Measurements from ENCODE around the gene CBFA2T3. TPM values are rescaled to one million over a fixed set of nuclear protein-coding genes. Genes with fewer than 3 reads are reported as not detected.

The CBFA2T3 gene
- total RNA-seq, 2 donors from 2014 or later, result 2.3 to 2.9 TPM

GRCh38 chr16:88932929-88933328, 44.1 kb downstream of the CBFA2T3 start:
- no peak overlapping the region for H3K27ac Mint-ChIP-seq
- no peak for ATAC-seq

GRCh38 chr16:88931936-88932335, 45.1 kb downstream of the CBFA2T3 start:
- H3K27ac Mint-ChIP-seq, result no peak overlapping the region
- no peaks in the 10 kb centered on the region for H3K36me3 Mint-ChIP-seq
- no peak overlapping the region for H3K4me3 Mint-ChIP-seq
- no peaks in the 10 kb centered on the region for H3K9me3 Mint-ChIP-seq
- peak; percentile 54 for DNase-seq (ENCODE audit: low spot score)
- H3K27me3 Mint-ChIP-seq, result peaks cover 0 to 6% of the 10 kb centered on the region in 2 donors
- H3K4me1 Mint-ChIP-seq (ENCODE audit: low read depth in 2 of 2), result no peaks in the 10 kb centered on the region
- no peak for ATAC-seq

More at GRCh38 chr16:88932929-88933328, 44.1 kb downstream of the CBFA2T3 start:
- Mint-ChIP-seq H3K9me3 (no peaks in the 10 kb centered on the region), H3K4me1 (ENCODE audit: low read depth in 2 of 2) (no peaks in the 10 kb centered on the region), H3K4me3 (no peak overlapping the region), H3K27me3 (peaks cover 0 to 6% of the 10 kb centered on the region in 2 donors), H3K36me3 (no peaks in the 10 kb centered on the region)
- no peak for DNase-seq (ENCODE audit: low spot score)

DNA sequence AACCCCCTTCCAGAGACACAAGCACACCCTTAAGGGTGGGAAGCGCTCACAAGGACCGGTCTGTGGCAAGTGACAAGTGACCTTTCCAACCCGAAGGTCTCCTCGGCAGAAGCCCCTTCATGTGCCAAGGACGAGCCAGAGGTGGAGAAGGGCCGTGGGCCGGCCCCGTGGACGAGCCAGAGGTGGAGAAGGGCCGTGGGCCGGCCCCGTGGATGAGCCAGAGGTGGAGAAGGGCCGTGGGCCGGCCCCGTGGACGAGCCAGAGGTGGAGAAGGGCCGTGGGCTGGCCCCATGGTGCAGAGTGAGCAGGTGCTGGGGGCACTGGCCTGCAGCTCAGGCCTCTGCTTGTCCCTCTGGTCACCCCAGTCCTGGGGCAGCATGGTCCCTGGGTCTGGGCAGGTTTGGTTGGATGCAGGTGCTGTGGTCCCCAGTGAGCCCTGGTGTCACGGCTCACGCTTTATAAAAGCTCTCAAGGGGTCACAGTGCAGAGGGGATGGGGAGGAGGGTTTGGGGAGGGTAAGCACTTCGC, 45.6 kb downstream of the CBFA2T3 start:
- ATAC-seq (no peak), DNase-seq (ENCODE audit: low spot score) (no peak)
- Mint-ChIP-seq H3K9me3 (no peaks in the 10 kb centered on the region), H3K27me3 (peaks cover 0 to 2% of the 10 kb centered on the region in 2 donors), H3K27ac (no peak overlapping the region), H3K4me3 (no peak overlapping the region), H3K4me1 (ENCODE audit: low read depth in 2 of 2) (no peaks in the 10 kb centered on the region), H3K36me3 (no peaks in the 10 kb centered on the region)

- H3K4me3 Mint-ChIP-seq, result no peak overlapping the region
- H3K9me3 Mint-ChIP-seq, result no peaks in the 10 kb centered on the region
- no peak overlapping the region for H3K27ac Mint-ChIP-seq
- no peaks in the 10 kb centered on the region for H3K36me3 Mint-ChIP-seq
- H3K4me1 Mint-ChIP-seq (ENCODE audit: low read depth in 2 of 2), result no peaks in the 10 kb centered on the region
- DNase-seq (ENCODE audit: low spot score), result no peak
- ATAC-seq, result no peak
- H3K27me3 Mint-ChIP-seq, result peaks cover 0 to 2% of the 10 kb centered on the region in 2 donors
Measured at GRCh38 chr16:88930716-88931115, 46.3 kb downstream of the CBFA2T3 start.

DNA sequence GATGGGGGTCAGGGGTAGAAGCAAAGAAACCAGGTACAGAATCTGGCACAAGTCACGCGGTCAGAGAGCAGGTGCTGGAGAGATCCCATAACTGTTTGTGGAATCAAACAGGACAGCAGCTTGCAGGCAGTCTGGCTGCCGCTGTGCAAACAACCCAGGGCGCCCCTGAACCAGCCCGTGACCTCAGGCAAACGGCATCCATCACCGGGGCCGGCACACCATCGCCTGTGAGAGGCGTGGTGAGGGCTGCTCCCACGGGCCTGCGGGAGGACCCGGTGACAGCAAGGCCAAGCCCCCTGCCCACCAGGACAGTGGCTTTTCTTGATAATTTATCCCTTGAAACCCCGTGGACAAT, 47.9 kb downstream of the CBFA2T3 start:
- H3K9me3 Mint-ChIP-seq, result no peaks in the 10 kb centered on the region
- no peaks in the 10 kb centered on the region for H3K36me3 Mint-ChIP-seq
- no peaks in the 10 kb centered on the region for H3K4me1 Mint-ChIP-seq (ENCODE audit: low read depth in 2 of 2)
- H3K4me3 Mint-ChIP-seq, result no peak overlapping the region
- ATAC-seq (no peak), DNase-seq (ENCODE audit: low spot score) (no peak)
- H3K27ac Mint-ChIP-seq, result no peak overlapping the region
- peaks cover 0 to 2% of the 10 kb centered on the region in 2 donors for H3K27me3 Mint-ChIP-seq

DNA sequence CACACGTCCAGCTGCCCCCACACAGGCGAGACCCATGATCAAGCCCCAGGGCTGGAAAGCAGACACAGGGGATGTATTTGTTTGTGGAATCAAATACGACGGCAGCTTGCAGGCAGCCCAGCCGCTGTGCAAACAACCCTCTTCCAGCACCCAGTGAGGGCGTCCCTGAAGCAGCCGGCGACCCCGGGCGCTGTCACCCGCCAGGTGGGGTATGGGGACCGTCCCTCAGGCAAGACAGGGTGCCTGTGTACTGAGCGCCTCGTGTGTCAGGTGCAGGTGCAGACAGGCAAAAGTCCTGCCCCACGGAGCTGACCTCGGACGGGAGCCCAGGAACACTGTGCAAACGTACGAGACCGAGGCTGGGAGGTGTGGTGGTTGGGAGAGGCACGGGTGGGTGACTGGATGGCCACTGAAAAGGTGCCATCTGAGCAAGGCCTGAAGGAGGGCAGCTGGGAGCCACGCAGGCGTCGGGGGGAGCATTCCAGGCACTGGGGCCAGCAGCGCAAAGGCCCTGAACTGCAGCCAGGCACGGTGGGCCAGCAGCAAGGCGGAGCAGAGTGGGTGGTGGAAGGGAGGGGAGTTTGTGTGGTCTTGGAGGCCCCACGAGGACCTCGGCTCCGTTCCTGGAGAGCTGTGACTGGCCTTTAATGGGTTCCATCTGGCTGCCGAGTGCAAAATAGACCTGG, 48.5 kb downstream of the CBFA2T3 start:
- Mint-ChIP-seq H3K9me3 (no peaks in the 10 kb centered on the region), H3K27ac (no peak overlapping the region), H3K27me3 (peaks cover 0 to 2% of the 10 kb centered on the region in 2 donors), H3K36me3 (no peaks in the 10 kb centered on the region), H3K4me1 (ENCODE audit: low read depth in 2 of 2) (no peaks in the 10 kb centered on the region), H3K4me3 (no peak overlapping the region)
- no peak for ATAC-seq
- DNase-seq (ENCODE audit: low spot score), result no peak

- Mint-ChIP-seq H3K9me3 (no peaks in the 10 kb centered on the region), H3K27ac (no peak overlapping the region)
- no peak for DNase-seq (ENCODE audit: low spot score)
Measured at GRCh38 chr16:88927661-88928060, 49.3 kb downstream of the CBFA2T3 start.

DNA sequence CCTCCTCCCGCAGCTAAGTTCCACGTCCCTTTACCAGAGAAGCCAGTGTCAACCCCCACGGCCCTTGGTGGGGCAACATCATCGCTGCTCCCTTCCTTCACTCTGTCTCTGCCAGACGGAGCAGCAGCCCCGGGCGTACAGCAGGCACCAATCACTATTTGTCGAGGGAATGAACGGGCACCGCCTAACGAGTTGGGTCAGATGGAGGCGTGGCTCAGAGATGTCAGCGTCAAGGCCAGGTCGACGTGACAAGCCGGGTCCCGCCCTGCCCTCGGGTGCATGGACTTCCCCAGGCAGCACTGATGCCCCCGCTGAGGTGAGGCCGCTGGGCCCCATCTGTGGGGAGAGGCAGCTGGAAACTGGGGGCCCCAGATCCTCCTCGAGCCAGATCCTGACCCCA, 50.0 kb downstream of the CBFA2T3 start:
- H3K4me3 Mint-ChIP-seq, result no peak overlapping the region
- H3K27ac Mint-ChIP-seq, result no peak overlapping the region
- no peak for ATAC-seq

More at GRCh38 chr16:88927661-88928060, 49.3 kb downstream of the CBFA2T3 start:
- H3K4me3 Mint-ChIP-seq, result no peak overlapping the region
- H3K36me3 Mint-ChIP-seq, result no peaks in the 10 kb centered on the region
- H3K4me1 Mint-ChIP-seq (ENCODE audit: low read depth in 2 of 2), result no peaks in the 10 kb centered on the region
- ATAC-seq, result no peak
- peaks cover 0 to 2% of the 10 kb centered on the region in 2 donors for H3K27me3 Mint-ChIP-seq

DNA sequence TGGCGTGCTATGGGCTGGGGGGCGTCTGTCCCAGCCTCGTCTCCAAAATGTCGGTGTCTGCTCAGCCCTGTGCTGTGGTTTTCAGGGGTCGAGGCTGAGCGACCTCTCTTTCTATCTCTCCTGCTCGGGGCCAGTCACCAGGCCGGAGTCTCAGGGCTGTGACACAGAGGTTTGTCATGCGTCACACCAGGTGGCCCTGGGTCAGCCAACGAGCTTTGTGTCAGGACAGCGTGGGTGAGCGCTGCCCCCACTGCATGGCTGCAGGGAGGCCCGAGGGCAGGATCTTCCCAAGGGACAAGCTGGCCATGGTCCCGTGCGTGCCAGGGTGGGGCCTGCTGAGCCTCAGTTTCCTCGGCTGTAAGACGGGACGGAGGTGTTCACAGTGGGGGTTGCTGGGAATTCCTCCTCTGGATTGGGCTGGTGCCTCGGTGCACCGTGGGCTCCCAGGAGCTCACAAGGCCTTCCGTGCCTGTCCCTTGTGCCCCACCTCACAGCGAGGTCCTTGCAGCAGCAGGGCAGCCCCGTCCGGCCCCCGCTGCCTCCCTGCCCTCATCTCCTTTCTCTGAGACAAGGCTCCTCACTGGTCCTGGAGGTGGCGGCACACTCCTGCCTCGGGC, 50.5 kb downstream of the CBFA2T3 start:
- no peak for ATAC-seq
- Mint-ChIP-seq H3K27ac (no peak overlapping the region), H3K36me3 (no peaks in the 10 kb centered on the region), H3K4me3 (no peak overlapping the region), H3K27me3 (peaks cover 0 to 2% of the 10 kb centered on the region in 2 donors), H3K4me1 (ENCODE audit: low read depth in 2 of 2) (no peaks in the 10 kb centered on the region), H3K9me3 (no peaks in the 10 kb centered on the region)
- no peak for DNase-seq (ENCODE audit: low spot score)

More for the DNA sequence above, 50.0 kb downstream of the CBFA2T3 start:
- H3K4me1 Mint-ChIP-seq (ENCODE audit: low read depth in 2 of 2), result no peaks in the 10 kb centered on the region
- no peak for DNase-seq (ENCODE audit: low spot score)
- H3K36me3 Mint-ChIP-seq, result no peaks in the 10 kb centered on the region
- no peaks in the 10 kb centered on the region for H3K9me3 Mint-ChIP-seq
- peaks cover 0 to 2% of the 10 kb centered on the region in 2 donors for H3K27me3 Mint-ChIP-seq

DNA sequence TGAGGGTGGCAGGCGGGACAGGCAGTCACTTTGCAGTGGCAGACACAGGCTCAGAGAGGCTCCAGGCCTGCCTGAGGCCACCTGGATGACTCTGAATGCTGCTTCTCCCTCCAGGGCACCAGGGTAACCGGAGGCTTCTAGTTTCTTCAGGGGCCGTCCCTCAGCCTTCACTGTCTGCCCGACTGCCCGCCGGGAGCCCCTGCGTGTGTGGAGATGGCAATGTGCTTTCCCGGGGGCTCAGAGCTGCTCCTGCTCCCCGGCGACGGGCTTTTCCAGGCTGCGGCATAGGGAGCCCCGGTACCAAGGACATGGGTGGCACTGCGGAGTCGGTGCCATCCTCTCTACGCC, 51.5 kb downstream of the CBFA2T3 start:
- Mint-ChIP-seq H3K27ac (no peak overlapping the region), H3K9me3 (no peaks in the 10 kb centered on the region), H3K27me3 (no peaks in the 10 kb centered on the region), H3K4me3 (no peak overlapping the region), H3K4me1 (ENCODE audit: low read depth in 2 of 2) (no peaks in the 10 kb centered on the region), H3K36me3 (no peaks in the 10 kb centered on the region)
- ATAC-seq, result no peak
- no peak for DNase-seq (ENCODE audit: low spot score)

DNA sequence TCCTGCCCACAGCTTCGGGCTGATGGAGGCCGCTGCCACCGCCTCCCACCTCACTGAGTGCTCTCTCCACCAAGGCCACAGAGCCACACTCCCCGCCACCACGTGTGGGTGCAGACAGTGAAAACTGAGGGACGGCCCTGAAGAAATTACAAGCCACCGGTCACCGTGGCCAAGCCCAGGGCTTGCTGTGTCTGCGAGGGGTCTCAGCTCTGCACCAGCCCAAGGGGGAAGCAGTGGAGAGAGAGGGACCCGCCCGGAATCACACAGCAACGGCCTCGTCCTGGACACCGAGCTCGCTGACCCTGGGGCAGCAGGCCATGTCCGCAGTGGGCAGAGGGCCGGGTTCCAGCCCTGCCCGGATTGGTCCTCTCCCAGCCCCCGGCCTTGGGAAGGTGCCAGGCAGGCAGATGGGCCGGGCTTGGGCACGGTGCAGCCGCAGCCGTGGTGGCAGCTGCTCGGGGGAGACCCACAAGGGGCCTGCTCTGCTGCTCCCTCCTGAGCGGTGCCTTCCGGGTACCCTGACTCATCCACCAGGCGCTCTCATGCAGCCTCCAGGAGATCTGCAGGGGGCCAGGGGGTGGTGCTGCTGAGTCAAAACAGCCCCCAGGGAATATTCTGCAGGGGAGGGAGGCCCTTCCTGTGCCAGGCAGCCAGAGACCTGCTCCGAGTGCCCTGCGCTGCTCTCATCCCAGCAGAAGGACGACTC, 52.0 kb downstream of the CBFA2T3 start:
- Mint-ChIP-seq H3K9me3 (no peaks in the 10 kb centered on the region), H3K4me3 (no peak overlapping the region), H3K27ac (no peak overlapping the region), H3K36me3 (no peaks in the 10 kb centered on the region), H3K4me1 (ENCODE audit: low read depth in 2 of 2) (no peaks in the 10 kb centered on the region), H3K27me3 (no peaks in the 10 kb centered on the region)
- peak; percentile 22 to 40 for ATAC-seq
- no peak for DNase-seq (ENCODE audit: low spot score)

GRCh38 chr16:88923926-88924833, 52.8 kb downstream of the CBFA2T3 start:
- no peak overlapping the region for H3K4me3 Mint-ChIP-seq
- no peaks in the 10 kb centered on the region for H3K4me1 Mint-ChIP-seq (ENCODE audit: low read depth in 2 of 2)
- no peak overlapping the region for H3K27ac Mint-ChIP-seq
- no peak for ATAC-seq
- no peaks in the 10 kb centered on the region for H3K9me3 Mint-ChIP-seq
- no peaks in the 10 kb centered on the region for H3K36me3 Mint-ChIP-seq
- no peaks in the 10 kb centered on the region for H3K27me3 Mint-ChIP-seq
- no peak for DNase-seq (ENCODE audit: low spot score)

GRCh38 chr16:88923450-88923849, 53.6 kb downstream of the CBFA2T3 start:
- no peaks in the 10 kb centered on the region for H3K4me1 Mint-ChIP-seq (ENCODE audit: low read depth in 2 of 2)
- DNase-seq (ENCODE audit: low spot score), result no peak
- no peaks in the 10 kb centered on the region for H3K9me3 Mint-ChIP-seq
- H3K36me3 Mint-ChIP-seq, result no peaks in the 10 kb centered on the region
- ATAC-seq, result no peak
- H3K27ac Mint-ChIP-seq, result no peak overlapping the region
- no peak overlapping the region for H3K4me3 Mint-ChIP-seq
- no peaks in the 10 kb centered on the region for H3K27me3 Mint-ChIP-seq
